Measurements from ENCODE around the gene ZNF219. TPM values are rescaled to one million over a fixed set of nuclear protein-coding genes. Genes with fewer than 3 reads are reported as not detected.

ZNF219 gene
- total RNA-seq, 2 donors from 2014 or later = 43.4 to 59.6 TPM

GRCh38 chr14:21121122-21121521 lies 22.7 kb upstream of the ZNF219 start:
- no peak overlapping the region for H3K4me3 Mint-ChIP-seq
- H3K27me3 ChIP-seq (ENCODE audit: control insufficient read depth, insufficient read depth, low read length, poor library complexity, severe bottlenecking) = no peaks in the 10 kb centered on the region
- H3K27ac ChIP-seq (ENCODE audit: low read depth, low read length) = no peak overlapping the region
- no peaks in the 10 kb centered on the region for H3K9me3 ChIP-seq (ENCODE audit: control insufficient read depth, low read length)
- no peak for DNase-seq
- H3K4me1 Mint-ChIP-seq = no peaks in the 10 kb centered on the region
- H3K27ac Mint-ChIP-seq = no peak overlapping the region
- H3K4me3 ChIP-seq (ENCODE audit: low read length) = no peak overlapping the region
- no peak overlapping the region for H3K9ac ChIP-seq (ENCODE audit: extremely low read depth, low read length, poor library complexity, severe bottlenecking)
- no peaks in the 10 kb centered on the region for H3K36me3 Mint-ChIP-seq (ENCODE audit: low read depth)
- no peaks in the 10 kb centered on the region for H3K36me3 ChIP-seq (ENCODE audit: control insufficient read depth, insufficient read depth, low read length)
- no peaks in the 10 kb centered on the region for H3K27me3 Mint-ChIP-seq (ENCODE audit: insufficient read depth)
- no peaks in the 10 kb centered on the region for H3K4me1 ChIP-seq (ENCODE audit: control insufficient read depth, insufficient read depth, low read length)
- 83 to 84% methylated on average over 1 of the region's 1 CpG for WGBS, 2 experiments (ENCODE audit: insufficient coverage in 1 of 2, insufficient read length in 1 of 2)
- TF ChIP-seq CTCF (conservative IDR thresholded peaks at IDR 0.05) = no peak
- no peaks in the 10 kb centered on the region for H3K9me3 Mint-ChIP-seq

GRCh38 chr14:21120686-21121085 lies 22.2 kb upstream of the ZNF219 start:
- Histone ChIP-seq H3K27me3 (ENCODE audit: control insufficient read depth, insufficient read depth, low read length, poor library complexity, severe bottlenecking) (no peaks in the 10 kb centered on the region), H3K36me3 (ENCODE audit: control insufficient read depth, insufficient read depth, low read length) (no peaks in the 10 kb centered on the region), H3K4me1 (ENCODE audit: control insufficient read depth, insufficient read depth, low read length) (no peaks in the 10 kb centered on the region), H3K27ac (ENCODE audit: low read depth, low read length) (no peak overlapping the region), H3K9ac (ENCODE audit: extremely low read depth, low read length, poor library complexity, severe bottlenecking) (no peak overlapping the region), H3K4me3 (ENCODE audit: low read length) (no peak overlapping the region), H3K9me3 (ENCODE audit: control insufficient read depth, low read length) (no peaks in the 10 kb centered on the region)
- Mint-ChIP-seq H3K27me3 (ENCODE audit: insufficient read depth) (no peaks in the 10 kb centered on the region), H3K4me1 (no peaks in the 10 kb centered on the region), H3K4me3 (no peak overlapping the region), H3K27ac (no peak overlapping the region), H3K9me3 (no peaks in the 10 kb centered on the region), H3K36me3 (ENCODE audit: low read depth) (no peaks in the 10 kb centered on the region)
- no peak for TF ChIP-seq CTCF (conservative IDR thresholded peaks at IDR 0.05)
- no peak for DNase-seq
- WGBS, 2 experiments (ENCODE audit: insufficient coverage in 1 of 2, insufficient read length in 1 of 2) = 79 to 94% methylated on average over 2 to 3 of the region's 6 CpGs

GRCh38 chr14:21118933-21119332 lies 20.5 kb upstream of the ZNF219 start:
- H3K4me1 Mint-ChIP-seq = no peaks in the 10 kb centered on the region
- no peaks in the 10 kb centered on the region for H3K9me3 Mint-ChIP-seq
- H3K27ac ChIP-seq (ENCODE audit: low read depth, low read length) = no peak overlapping the region
- 100% methylated on average over 1 to 2 of the region's 3 CpGs for WGBS, 2 experiments (ENCODE audit: insufficient coverage in 1 of 2, insufficient read length in 1 of 2)
- no peaks in the 10 kb centered on the region for H3K9me3 ChIP-seq (ENCODE audit: control insufficient read depth, low read length)
- H3K4me1 ChIP-seq (ENCODE audit: control insufficient read depth, insufficient read depth, low read length) = no peaks in the 10 kb centered on the region
- no peaks in the 10 kb centered on the region for H3K27me3 ChIP-seq (ENCODE audit: control insufficient read depth, insufficient read depth, low read length, poor library complexity, severe bottlenecking)
- H3K27ac Mint-ChIP-seq = no peak overlapping the region
- H3K9ac ChIP-seq (ENCODE audit: extremely low read depth, low read length, poor library complexity, severe bottlenecking) = no peak overlapping the region
- no peak for DNase-seq
- no peaks in the 10 kb centered on the region for H3K36me3 ChIP-seq (ENCODE audit: control insufficient read depth, insufficient read depth, low read length)
- no peak overlapping the region for H3K4me3 ChIP-seq (ENCODE audit: low read length)
- no peaks in the 10 kb centered on the region for H3K36me3 Mint-ChIP-seq (ENCODE audit: low read depth)
- no peak for TF ChIP-seq CTCF (conservative IDR thresholded peaks at IDR 0.05)
- H3K27me3 Mint-ChIP-seq (ENCODE audit: insufficient read depth) = no peaks in the 10 kb centered on the region
- H3K4me3 Mint-ChIP-seq = no peak overlapping the region

All from endodermal cell (in vitro differentiated cells).